H1 (cell line): Measurements from ENCODE around the gene RELL1. TPM values are rescaled to one million over a fixed set of nuclear protein-coding genes. Genes with fewer than 3 reads are reported as not detected.

Experiments
- POLR2A ChIP-seq, 2 experiments: IDR thresholded peaks; 1 replicate in 1 of 2; 2 replicates in 1 of 2; pipeline ENCODE4 v1.6.1; 2011; ENCODE audit warnings: low read depth in 2 of 2, low read length in 2 of 2, mild to moderate bottlenecking in 2 of 2; ENCODE audit errors: control extremely low read depth in 1 of 2
- USF2 ChIP-seq: IDR thresholded peaks from 2 replicates; pipeline ENCODE4 v1.6.1; 2011; ENCODE audit warnings: low read length, improper control_type of control experiment
- ZNF274 ChIP-seq: IDR thresholded peaks from 2 replicates; pipeline ENCODE4 v1.7.0; 2012; ENCODE audit warnings: low read length, borderline replicate concordance; ENCODE audit errors: extremely low read depth
- polyA plus RNA-seq, 7 experiments: library from polyadenylated mRNA; depleted of rRNA in 3 of 7; stranded (reverse) in 5 of 7; unstranded in 2 of 7; fragments of >200 nt in 5 of 7; fragments of 200-250 nt in 2 of 7; gene quantifications; 1 replicate in 5 of 7; 2 replicates in 1 of 7; 4 replicates in 1 of 7; pipeline versions ENCODE4 v1.2.1 to v1.2.3, GENCODE V29; 2011 to 2013; ENCODE audit warnings: missing spikeins in 2 of 7, mixed read lengths in 2 of 7
- total RNA-seq: library from RNA; stranded (reverse); fragmentation: NEBNext Ultra II Directional; extraction: Animal tissue kit (Norgen Biotek cat#: 25700); gene quantifications from 2 replicates; pipeline ENCODE4 v1.2.1, GENCODE V29; 2021

RELL1 gene
- total and polyA plus RNA-seq, 2 of the 8 experiments (the other 6 are each of a cell fraction or from before 2014, with no cell fraction given): 2.1 to 14.1 TPM

- TF ChIP-seq USF2 (no peak), POLR2A (IDR thresholded peaks at IDR 0.05; ENCODE audit: control extremely low read depth in 1 of 2, low read depth in 2 of 2, low read length in 2 of 2) (no peak), ZNF274 (no peak)
These were observed 76.5 kb downstream of the RELL1 start (continued) for GRCh38 chr4:37609626-37610025.
